SU-DHL-6 (cell line): Measurements from ENCODE around the gene HSPD1.

Source experiments
- EZH2phosphoT487 ChIP-seq: fragments of 200-600 bp; sonication (generic), shearing (Covaris generic); conservative IDR thresholded peaks from 2 replicates; pipeline ENCODE4 v1.6.1; 2018; ENCODE audit warnings: mild to moderate bottlenecking, antibody characterized with exemption, low read length, moderate library complexity, mixed read lengths
- TF ChIP-seq, protein P1 (sequence below): fragments of 200-600 bp; sonication (generic); IDR thresholded peaks from one replicate; pipeline ENCODE4 v1.5.1; 2017; ENCODE audit warnings: antibody characterized with exemption, mild to moderate bottlenecking, low read length, moderate library complexity; ENCODE audit not compliant: insufficient read depth, poor library complexity, severe bottlenecking

DNA sequence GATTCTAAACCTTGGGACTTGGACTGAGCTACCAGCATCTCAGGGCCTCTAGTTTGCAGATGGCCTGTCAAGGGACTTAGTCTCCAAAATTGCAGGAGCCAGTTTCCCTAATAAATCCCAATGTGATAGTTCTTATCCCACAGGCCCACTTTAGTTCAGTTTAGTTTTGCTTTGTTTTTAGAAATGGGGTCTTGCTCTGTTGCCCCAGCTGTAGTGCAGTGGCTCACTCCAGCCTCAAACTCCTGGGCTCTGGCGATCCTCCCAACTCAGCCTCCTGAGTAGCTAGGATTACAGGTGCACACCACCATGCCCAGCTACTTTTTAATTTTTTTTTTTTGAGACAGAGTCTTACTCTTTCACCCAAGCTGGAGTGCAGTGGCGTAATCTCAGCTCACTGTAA lies 62.3 kb downstream of the HSPD1 start:
- TF ChIP-seq, protein P1, sequence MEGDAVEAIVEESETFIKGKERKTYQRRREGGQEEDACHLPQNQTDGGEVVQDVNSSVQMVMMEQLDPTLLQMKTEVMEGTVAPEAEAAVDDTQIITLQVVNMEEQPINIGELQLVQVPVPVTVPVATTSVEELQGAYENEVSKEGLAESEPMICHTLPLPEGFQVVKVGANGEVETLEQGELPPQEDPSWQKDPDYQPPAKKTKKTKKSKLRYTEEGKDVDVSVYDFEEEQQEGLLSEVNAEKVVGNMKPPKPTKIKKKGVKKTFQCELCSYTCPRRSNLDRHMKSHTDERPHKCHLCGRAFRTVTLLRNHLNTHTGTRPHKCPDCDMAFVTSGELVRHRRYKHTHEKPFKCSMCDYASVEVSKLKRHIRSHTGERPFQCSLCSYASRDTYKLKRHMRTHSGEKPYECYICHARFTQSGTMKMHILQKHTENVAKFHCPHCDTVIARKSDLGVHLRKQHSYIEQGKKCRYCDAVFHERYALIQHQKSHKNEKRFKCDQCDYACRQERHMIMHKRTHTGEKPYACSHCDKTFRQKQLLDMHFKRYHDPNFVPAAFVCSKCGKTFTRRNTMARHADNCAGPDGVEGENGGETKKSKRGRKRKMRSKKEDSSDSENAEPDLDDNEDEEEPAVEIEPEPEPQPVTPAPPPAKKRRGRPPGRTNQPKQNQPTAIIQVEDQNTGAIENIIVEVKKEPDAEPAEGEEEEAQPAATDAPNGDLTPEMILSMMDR = no peak
- TF ChIP-seq EZH2phosphoT487 = no peak
